Type B pancreatic cell (in vitro differentiated cells): ENCODE results near the gene RPH3AL. TPM values are rescaled to one million over a fixed set of nuclear protein-coding genes. Genes with fewer than 3 reads are reported as not detected.
"Not testable (repeated sequence)": the region's sequence is repeated elsewhere in the genome, so short reads cannot be mapped to it uniquely, and the experiment has no call there.

ENCODE experiments used
- DNase-seq: peaks from one replicate; pipeline ENCODE4 v3.0.0; 2021; ENCODE audit warnings: mixed read lengths; ENCODE audit not compliant: unreplicated experiment; ENCODE audit errors: extremely low spot score
- H3K27ac Mint-ChIP-seq: 2 replicates; pipeline ENCODE4 v1.8.0; 2021; ENCODE audit warnings: mild to moderate bottlenecking, mixed read lengths
- H3K27me3 Mint-ChIP-seq: 2 replicates; pipeline ENCODE4 v1.8.0; 2021; ENCODE audit warnings: mixed read lengths
- H3K36me3 Mint-ChIP-seq: 2 replicates; pipeline ENCODE4 v1.8.0; 2021; ENCODE audit warnings: mixed read lengths
- H3K4me1 Mint-ChIP-seq: one replicate; pipeline ENCODE4 v1.8.0; 2021; ENCODE audit warnings: mixed read lengths; ENCODE audit not compliant: unreplicated experiment
- H3K4me3 Mint-ChIP-seq: 2 replicates; pipeline ENCODE4 v1.8.0; 2021; ENCODE audit warnings: mild to moderate bottlenecking, mixed read lengths
- H3K9me3 Mint-ChIP-seq: 2 replicates; pipeline ENCODE4 v1.8.0; 2021; ENCODE audit warnings: mixed read lengths
- total RNA-seq: library from RNA; stranded (reverse); gene quantifications from 2 replicates; pipeline ENCODE4 v1.2.1, GENCODE V29; 2021; ENCODE audit warnings: low replicate concordance
- TF ChIP-seq, protein P1 (sequence below): fragments of 200-600 bp; sonication (generic); conservative IDR thresholded peaks from 2 replicates; pipeline ENCODE4 v1.5.0; 2021; ENCODE audit warnings: antibody characterized with exemption, mild to moderate bottlenecking

Gene RPH3AL
- total RNA-seq, 1 donor from 2014 or later = 13.5 TPM

DNA sequence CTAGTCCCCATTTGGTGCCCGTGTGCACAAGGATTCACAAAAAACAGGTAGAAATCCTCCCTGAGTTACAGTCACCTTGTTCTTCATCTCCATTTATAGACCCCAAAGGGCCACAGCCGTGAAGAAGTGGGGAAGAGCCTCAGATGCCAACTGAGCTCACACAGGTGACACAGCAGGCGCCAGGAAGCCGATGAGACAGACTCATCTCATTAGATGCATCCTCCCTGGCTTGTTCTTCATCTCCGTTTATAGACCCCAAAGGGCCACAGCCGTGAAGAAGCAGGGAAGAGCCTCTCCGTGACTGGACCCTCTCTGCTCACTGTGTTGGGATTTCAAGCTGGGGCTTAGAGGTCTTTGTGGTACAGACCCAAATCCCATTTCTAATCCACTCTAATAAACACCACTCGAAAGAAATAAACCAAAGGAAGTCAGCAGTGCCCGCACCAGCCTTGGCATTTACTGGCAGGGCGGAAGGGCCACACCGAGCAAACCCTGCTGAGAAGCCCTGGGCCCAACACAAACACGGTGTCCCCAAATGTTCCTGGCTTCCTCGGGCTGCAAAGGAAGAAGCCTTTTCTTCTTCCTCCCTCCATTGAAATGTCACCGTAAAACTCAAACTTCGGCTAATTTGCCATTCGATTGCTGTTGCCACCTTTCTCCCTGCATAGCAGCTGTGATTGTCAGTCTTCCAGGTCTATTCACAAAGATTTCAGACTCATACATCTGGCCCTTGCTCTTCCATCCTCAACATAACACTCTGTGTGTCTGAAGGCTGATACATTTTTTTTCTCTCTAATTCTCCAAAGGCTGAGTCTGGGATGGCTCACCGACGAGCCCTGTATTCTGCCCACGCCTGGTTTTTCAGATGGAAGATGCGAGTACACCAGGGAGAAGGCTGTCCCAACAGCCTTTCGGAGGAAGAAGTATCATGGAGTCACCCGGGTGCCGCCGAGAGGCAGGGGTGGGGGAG is 126.2 kb downstream of the RPH3AL start:
- Mint-ChIP-seq H3K27me3 (no peaks in the 10 kb centered on the region), H3K9me3 (no peaks in the 10 kb centered on the region), H3K4me1 (peaks cover 8% of the 10 kb centered on the region), H3K36me3 (no peaks in the 10 kb centered on the region), H3K27ac (no peak overlapping the region), H3K4me3 (no peak overlapping the region)
- TF ChIP-seq, protein P1, sequence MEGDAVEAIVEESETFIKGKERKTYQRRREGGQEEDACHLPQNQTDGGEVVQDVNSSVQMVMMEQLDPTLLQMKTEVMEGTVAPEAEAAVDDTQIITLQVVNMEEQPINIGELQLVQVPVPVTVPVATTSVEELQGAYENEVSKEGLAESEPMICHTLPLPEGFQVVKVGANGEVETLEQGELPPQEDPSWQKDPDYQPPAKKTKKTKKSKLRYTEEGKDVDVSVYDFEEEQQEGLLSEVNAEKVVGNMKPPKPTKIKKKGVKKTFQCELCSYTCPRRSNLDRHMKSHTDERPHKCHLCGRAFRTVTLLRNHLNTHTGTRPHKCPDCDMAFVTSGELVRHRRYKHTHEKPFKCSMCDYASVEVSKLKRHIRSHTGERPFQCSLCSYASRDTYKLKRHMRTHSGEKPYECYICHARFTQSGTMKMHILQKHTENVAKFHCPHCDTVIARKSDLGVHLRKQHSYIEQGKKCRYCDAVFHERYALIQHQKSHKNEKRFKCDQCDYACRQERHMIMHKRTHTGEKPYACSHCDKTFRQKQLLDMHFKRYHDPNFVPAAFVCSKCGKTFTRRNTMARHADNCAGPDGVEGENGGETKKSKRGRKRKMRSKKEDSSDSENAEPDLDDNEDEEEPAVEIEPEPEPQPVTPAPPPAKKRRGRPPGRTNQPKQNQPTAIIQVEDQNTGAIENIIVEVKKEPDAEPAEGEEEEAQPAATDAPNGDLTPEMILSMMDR = no peak
- DNase-seq = no peak

DNA sequence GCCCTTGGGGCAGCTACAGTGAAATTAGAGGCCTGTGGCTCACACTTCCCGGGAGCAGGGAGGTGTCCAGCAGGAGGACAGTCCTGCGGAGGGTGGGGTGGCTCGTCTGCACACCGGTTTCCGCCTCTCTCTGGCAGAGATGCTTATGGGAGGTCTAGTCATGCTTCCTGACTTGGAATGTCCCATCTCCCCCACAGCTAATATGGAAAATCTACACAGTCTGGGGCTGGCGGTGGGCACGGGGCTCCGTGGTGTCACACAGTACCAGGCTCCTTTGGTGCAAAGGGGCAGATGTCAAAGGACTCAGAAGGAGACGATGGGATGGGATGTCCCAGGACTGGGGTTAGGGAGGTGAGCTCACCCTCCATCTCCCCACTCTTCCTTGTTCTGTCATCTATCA is 127.1 kb downstream of the RPH3AL start:
- H3K4me3 Mint-ChIP-seq = no peak overlapping the region

DNA sequence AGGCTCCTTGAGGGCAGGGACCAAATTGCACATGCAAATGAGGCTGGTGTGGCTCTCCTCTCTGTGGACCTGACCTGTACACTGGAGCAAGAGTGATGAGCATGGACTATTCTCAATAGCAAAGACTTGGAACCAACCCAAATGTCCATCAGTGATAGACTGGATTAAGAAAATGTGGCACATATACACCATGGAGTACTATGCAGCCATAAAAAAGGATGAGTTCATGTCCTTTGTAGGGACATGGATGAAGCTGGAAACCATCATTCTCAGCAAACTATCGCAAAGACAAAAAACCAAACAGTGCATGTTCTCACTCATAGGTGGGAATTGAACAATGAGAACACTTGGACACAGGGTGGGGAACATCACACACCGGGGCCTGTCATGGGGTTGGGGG is 128.0 kb downstream of the RPH3AL start:
- H3K27ac Mint-ChIP-seq, DNase-seq, H3K9me3 Mint-ChIP-seq, H3K4me1 Mint-ChIP-seq, H3K27me3 Mint-ChIP-seq, H3K36me3 Mint-ChIP-seq, H3K4me3 Mint-ChIP-seq: not testable (repeated sequence)

More for the DNA sequence above, 127.1 kb downstream of the RPH3AL start:
- Mint-ChIP-seq H3K27ac (no peak overlapping the region), H3K4me1 (peaks cover 8% of the 10 kb centered on the region), H3K36me3 (no peaks in the 10 kb centered on the region), H3K9me3 (no peaks in the 10 kb centered on the region), H3K27me3 (no peaks in the 10 kb centered on the region)
- TF ChIP-seq, protein P1 = no peak
- no peak for DNase-seq

DNA sequence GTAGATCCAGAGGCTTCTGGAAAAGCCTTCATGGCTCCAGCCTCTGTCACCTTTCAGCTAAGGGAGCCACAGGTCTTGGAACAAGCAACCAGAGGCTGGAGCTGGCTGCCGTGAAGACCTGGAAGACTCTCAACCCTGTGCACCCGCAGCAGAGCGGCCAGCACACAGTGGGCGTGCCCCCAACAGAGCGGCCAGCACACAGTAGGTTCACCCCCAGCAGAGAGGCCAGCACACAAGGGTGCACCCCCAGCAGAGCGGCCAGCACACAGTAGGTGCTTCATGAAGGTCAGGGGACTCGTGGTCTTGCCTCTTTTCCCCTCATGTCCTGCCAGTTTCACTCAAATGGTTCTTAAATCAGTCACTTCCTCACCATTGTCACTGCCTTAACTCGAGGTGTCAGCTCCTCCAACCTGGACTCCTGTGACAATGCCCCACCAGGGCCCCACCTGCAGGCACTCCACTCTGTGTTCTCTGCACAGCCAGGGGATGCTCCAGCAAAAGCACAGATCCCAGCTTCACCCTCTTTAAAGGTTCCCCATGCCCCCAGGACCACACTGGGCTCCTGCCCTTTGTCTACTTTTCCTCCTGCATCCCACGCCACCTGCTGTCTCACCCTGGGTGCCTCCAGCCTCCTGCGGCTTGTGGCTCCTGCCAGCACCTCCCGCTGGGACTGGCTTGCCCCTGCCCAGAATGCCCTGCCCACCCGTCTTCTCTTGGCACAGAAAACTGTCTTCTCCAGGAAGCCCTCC is 128.7 kb downstream of the RPH3AL start:
- no peak overlapping the region for H3K27ac Mint-ChIP-seq
- H3K4me3 Mint-ChIP-seq = no peak overlapping the region
- TF ChIP-seq, protein P1 = no peak
- H3K36me3 Mint-ChIP-seq = no peaks in the 10 kb centered on the region
- no peaks in the 10 kb centered on the region for H3K9me3 Mint-ChIP-seq
- no peak for DNase-seq
- peaks cover 4% of the 10 kb centered on the region for H3K4me1 Mint-ChIP-seq
- H3K27me3 Mint-ChIP-seq = no peaks in the 10 kb centered on the region

DNA sequence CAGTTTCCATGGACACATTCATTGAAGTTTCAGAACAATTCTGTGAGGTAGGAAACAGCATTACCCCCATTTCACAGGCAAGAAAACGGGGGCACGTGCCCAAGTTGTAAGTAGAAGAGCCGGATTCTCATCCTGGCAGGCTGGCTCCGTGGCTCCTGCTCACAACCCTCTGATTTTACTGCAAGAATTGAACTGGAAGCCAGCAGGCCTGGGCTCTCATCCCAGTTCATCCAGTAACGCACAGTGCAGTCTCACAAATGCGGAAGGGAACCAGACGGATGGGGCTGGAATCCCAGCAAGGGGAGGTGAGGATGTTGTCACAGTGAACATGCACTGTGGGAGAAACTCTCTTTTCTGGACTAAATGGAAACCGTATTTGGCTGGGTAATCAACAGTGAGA is 130.4 kb downstream of the RPH3AL start:
- no peaks in the 10 kb centered on the region for H3K36me3 Mint-ChIP-seq
- TF ChIP-seq, protein P1 = no peak
- H3K27ac Mint-ChIP-seq = no peak overlapping the region
- peaks cover 4% of the 10 kb centered on the region for H3K4me1 Mint-ChIP-seq
- H3K4me3 Mint-ChIP-seq = no peak overlapping the region
- no peaks in the 10 kb centered on the region for H3K9me3 Mint-ChIP-seq
- DNase-seq = no peak
- no peaks in the 10 kb centered on the region for H3K27me3 Mint-ChIP-seq

DNA sequence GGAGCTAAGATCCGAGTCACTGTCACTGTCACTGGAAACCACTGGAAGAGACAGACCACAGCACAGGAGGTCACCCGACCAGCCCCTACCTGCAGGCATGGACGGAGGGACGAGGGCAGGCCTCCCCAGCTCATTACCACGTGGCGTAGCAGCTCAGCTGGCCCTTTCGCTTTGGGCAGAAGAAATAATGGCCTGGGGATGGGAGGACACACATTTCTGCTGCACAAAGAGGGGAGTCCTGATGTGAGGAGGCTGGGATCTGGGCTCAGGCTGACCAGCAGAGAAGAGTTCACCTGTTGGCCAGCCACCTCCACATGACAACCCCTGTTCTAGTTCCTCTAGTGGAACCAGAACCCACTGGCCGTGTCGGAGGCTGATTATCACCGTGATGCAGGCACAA is 132.9 kb downstream of the RPH3AL start:
- H3K27me3 Mint-ChIP-seq = no peaks in the 10 kb centered on the region
- H3K4me1 Mint-ChIP-seq = no peaks in the 10 kb centered on the region
- TF ChIP-seq, protein P1 = no peak
- H3K4me3 Mint-ChIP-seq = no peak overlapping the region
- DNase-seq = no peak
- H3K27ac Mint-ChIP-seq = no peak overlapping the region
- H3K36me3 Mint-ChIP-seq = no peaks in the 10 kb centered on the region
- H3K9me3 Mint-ChIP-seq = no peaks in the 10 kb centered on the region
